GM19023 (cell line): ENCODE data around the gene LRIG1.

Source experiments
- ATAC-seq: cut with Tn5 transposase; IDR thresholded peaks from one replicate; pipeline ENCODE4 v1.9.1; 2021; ENCODE audit warnings: mild to moderate bottlenecking, moderate library complexity; ENCODE audit not compliant: unreplicated experiment

LRIG1 gene, protein sequence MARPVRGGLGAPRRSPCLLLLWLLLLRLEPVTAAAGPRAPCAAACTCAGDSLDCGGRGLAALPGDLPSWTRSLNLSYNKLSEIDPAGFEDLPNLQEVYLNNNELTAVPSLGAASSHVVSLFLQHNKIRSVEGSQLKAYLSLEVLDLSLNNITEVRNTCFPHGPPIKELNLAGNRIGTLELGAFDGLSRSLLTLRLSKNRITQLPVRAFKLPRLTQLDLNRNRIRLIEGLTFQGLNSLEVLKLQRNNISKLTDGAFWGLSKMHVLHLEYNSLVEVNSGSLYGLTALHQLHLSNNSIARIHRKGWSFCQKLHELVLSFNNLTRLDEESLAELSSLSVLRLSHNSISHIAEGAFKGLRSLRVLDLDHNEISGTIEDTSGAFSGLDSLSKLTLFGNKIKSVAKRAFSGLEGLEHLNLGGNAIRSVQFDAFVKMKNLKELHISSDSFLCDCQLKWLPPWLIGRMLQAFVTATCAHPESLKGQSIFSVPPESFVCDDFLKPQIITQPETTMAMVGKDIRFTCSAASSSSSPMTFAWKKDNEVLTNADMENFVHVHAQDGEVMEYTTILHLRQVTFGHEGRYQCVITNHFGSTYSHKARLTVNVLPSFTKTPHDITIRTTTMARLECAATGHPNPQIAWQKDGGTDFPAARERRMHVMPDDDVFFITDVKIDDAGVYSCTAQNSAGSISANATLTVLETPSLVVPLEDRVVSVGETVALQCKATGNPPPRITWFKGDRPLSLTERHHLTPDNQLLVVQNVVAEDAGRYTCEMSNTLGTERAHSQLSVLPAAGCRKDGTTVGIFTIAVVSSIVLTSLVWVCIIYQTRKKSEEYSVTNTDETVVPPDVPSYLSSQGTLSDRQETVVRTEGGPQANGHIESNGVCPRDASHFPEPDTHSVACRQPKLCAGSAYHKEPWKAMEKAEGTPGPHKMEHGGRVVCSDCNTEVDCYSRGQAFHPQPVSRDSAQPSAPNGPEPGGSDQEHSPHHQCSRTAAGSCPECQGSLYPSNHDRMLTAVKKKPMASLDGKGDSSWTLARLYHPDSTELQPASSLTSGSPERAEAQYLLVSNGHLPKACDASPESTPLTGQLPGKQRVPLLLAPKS

DNA sequence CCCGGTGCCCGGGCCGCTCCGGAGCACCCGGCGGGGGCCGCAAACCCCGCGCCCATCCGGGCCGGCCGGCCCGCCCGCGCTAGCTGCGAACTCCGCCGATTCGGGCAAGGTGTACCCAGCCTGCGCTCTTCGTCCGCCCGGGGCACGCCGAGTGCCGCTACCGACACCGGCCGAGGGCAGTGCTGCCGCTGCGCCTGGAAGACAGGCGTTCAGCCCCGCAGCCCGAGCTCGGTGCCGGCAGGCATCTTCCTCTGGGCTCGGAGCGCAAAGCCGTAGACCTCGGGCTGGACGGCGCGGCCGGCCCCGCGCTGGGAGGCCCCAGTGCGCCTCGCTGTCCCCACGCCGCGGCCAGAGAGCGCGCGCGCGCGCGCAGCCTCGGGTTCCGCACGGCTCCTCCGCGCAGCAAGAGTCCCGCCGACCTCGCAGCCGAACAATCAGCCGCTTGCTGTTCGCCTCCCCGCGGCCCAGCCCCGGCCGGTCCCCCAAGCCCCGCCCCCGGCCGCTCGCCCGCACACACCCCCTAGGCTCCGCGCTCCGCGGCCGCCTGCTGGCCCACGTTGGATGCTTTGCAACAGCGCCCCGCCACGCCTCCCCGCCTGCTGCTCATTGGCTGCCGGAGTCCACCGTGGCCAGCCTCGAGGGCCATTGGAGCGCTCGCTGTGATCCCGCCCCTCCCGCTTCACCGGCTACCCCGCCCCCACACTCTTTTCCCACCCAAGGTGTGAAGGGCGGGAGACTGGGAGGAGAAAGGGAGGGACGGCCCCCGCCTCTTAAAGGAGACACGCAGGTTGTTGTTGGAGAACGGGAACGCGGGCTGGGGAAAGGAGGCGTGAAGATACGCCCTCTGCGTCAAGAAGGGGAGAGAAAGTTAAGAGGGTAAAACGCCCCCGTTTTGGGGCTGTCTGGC lies at the start of gene LRIG1:
Gene LRIG1 (minus strand): TSS at position 447 of the 907 bp plus-strand sequence. CDS start 615 bp downstream, outside the sequence.
- ATAC-seq: peak; percentile 97

DNA sequence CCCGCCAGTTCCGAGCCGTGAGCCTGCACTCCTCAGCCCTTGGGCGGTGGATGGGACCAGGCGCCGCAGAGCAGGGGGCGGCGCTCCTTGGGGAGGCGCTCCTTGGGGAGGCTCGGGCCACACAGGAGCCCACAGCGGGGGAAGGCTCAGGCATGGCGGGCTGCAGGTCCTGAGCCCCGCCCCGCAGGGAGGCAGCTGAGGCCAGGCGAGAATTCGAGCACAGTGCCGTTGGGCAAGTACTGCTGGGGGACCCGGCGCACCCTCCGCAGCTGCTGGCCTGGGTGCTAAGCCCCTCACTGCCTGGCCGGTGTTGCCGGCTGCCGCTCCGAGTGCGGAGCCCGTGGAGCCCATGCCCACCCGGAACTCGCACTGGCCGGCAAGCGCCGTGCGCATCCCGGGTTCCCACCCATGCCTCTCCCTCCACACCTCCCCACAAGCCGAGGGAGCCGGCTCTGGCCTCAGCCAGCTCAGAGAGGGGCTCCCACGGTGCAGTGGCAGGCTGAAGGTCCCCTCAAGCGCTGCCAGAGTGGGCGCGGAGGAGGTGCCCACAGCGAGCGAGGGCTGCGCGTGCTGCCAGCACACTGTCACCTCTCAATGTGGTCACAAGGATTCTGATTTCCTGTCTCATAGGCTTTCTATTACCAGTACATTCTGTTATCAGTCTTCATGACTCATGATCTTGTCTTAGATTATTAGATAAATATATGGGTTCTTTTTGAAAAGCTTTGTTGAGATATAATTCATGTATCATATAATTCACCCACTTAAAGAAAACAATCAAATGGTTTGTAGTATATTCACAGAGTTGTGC lies 44.0 kb upstream of the LRIG1 start:
- ATAC-seq: no peak

DNA sequence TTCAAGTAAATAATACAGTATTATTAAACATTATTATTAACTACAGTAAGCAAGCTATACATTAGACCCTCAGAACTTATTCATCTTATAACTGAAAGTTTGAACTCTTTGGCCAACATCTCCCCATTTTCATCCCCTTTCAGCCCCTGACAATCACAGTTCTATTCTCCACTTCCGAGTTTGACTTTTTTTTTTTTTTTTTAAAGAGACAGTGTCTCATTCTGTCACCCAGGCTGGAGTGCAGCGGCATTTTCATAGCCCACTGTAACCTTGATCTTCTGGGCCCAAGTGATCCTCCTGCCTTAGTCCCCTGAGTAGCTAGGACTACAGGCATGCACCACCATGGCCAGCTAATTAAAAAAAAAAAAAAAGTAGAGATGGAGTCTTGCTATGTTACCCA lies 41.3 kb upstream of the LRIG1 start:
- ATAC-seq: no peak

DNA sequence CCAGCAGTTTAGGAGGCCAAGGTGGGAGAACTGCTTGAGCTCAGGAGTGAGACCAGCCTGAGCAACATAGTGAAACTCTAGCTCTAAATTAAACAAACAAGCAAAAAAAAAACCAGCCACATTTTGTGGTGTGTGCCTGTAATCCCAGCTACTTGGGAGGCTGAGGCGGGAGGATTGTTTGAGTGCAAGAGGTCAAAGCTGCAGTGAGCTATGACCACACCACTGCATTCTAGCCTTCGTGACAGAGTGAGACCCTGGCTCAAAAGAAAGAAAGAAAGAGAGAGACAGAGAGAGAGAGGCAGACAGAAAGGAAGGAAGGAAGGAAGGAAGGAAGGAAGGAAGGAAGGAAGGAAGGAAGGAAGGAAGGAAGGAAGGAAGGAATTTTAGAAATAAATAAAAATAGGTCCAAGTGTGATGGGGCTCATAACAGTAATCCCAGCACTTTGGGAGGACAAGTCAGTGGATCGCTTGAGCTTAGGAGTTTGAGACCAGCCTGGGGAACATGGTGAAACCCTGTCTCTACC lies 38.7 kb upstream of the LRIG1 start:
- ATAC-seq: no peak

DNA sequence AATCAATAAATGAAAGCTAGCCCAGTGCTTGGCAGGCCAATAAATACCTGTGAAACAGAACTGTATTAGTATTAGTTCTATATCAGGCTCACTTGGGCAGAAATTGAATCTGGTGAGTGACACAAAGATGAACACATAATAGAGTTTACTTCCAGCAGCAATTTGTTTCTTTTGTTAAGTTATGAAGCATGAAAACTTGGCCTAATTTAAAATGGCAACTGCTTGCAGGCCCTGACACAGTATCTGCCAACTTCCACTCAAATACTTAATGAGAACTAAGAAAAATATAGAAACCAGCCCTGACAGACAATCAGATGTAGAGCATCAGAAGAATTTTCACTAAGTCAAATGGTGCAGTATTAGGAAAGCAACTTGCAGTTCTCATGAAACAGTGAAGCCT lies 37.6 kb upstream of the LRIG1 start:
- ATAC-seq: no peak

DNA sequence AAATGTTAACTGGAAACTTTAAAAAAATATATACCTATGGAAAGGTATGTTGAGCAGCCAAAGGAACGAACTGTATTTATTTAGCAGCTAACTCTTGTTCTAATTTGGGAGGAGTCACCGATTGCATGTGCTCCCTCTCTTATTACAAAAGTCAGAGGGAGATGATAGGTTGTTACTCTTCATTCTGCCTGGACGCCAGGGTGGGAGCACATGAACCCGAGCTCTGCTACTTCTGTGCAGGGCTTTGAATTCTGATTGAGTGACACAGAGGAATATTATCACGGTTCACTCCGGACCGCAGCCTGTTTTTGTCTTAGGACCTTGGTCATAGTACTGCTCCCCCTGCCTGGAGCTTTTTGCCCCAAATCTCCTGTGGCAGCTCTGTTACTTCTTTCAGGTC lies 36.9 kb upstream of the LRIG1 start:
- ATAC-seq: no peak

DNA sequence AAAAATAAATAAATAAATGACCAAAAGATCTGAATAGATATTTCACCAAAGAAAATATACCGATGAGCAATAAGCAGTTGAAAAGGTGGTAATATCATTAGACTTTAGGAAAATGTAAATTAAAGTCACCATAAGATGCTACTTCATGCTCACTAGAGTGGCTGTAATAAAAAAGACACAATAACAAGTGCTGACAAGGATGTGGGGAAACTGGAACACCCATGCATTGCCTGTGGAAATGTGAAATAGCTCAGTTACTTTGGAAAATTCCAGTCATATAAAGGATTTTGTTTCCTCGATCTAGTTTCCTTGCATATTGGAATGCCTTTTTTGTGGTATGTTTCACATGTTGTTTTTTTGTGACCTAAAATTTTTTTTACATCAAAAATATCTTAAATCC lies 36.0 kb upstream of the LRIG1 start:
- ATAC-seq: no peak

DNA sequence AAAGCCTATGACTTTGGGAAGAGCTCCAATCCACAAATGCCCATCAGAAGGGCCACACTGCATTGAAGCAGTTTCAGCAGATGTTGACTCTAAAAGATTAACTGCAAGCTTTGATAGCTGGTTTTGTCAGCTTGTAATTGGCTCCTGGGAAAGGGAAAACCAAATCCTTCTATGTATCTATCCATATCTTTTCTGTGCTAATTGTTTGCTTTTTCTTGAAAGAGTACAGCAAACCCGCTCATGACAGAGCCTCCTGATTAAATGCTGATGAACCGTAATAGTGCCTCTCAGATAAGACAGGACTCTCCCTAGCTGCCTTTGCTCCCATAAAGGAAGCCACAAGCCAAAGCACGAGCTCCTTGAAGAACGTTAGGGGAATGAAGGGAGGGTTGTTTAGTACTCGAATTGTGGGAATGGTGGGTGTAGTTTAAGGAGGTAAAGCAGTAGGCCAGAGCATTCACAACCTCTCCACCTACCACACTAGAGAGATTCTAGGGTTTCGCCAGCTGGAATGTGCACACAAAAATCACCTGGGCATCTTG lies 33.6 kb upstream of the LRIG1 start:
- ATAC-seq: no peak

DNA sequence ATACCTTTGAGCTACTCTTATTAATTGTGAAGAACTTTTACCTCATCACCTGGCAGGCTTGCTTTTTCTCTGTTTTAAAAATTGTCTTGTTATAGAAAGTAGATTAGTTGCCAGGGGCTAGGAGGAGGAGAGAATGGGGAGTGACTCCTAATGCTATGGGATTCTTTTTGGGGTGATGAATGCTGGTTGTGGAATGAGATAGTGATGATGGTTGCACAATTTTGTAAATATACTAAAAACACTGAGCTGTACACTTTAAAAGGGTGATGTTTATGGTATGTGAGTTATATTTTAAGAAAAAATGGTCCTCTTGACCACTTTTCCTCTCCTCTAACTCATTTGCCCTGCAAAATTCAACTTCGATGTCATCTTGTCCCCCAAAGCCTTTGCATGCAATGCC lies 31.8 kb upstream of the LRIG1 start:
- no peak for ATAC-seq

DNA sequence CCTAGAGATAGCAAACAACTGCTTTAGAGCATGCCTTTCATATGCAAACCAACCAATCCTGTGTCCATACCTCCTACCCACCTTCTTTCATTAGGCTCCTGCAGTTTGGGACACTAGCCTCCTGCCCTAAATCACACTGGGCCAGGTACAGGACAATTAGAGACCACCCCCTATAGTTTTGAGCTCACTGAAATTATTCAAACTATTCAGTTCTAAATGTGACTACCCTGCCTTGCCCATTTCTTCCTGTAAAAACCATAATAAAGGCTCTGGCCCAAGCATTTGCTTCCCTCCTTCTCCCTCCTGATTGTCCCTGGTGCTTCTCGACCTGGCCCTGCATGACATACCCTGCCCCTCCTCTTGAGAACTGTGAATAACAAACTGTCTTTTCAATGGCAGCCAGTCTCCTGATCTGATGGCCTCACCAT lies 31.4 kb upstream of the LRIG1 start:
- no peak for ATAC-seq

DNA sequence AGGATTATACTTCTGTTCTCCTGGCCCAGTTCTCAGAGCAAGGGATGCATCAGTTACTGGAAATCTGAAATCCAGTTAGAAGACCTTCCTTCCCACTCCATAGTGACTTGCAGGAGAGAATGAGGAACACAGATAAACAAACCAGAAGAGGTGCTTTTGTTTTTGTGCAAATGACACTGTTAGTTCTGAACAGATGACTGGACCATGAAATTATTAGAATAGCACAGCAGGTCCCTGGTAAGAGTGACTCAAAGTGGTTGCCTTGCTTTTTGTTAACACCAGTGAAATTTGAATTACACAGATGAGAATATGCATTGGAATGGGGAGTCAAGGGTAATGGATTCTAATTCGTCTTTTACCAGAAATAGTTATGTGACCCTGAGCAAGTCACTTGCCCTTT lies 30.4 kb upstream of the LRIG1 start:
- no peak for ATAC-seq

DNA sequence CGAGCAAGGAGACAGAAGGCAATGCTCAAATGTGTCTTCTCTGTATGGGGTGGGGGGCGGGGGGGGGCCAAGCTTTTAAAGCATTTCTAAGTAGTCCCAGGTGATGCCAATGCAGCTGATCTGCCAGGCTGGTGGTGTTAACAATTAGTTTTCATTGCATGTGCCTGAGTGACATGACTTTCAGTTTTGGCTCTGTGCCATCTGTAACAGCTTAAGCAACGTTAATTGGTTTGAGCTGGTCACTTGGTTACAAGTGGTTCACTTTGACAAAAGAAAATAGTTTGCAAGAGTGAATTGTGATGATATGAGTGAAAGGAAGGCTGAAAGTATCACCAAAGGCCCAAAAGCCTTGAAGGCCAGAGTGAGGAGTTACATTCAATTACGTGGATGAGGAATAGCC lies 26.4 kb upstream of the LRIG1 start:
- no peak for ATAC-seq

DNA sequence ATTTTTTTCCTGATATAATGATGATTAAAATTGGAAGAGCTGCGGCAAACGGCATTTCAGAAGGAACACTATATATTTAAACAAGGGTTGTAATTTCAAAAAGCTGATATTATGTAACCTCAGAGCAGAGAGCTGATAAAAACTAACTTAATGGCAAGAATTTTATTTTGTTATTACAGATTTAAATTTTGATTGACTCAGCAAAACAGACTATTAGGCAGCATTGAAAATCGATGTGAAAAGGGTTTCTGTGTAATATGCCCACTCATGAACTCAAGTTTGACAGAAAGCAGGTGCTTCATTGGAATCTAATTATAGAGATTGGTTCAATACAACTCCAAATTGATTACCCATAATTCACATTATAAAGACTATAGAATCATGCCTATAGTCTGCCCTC lies 24.9 kb upstream of the LRIG1 start:
- no peak for ATAC-seq

DNA sequence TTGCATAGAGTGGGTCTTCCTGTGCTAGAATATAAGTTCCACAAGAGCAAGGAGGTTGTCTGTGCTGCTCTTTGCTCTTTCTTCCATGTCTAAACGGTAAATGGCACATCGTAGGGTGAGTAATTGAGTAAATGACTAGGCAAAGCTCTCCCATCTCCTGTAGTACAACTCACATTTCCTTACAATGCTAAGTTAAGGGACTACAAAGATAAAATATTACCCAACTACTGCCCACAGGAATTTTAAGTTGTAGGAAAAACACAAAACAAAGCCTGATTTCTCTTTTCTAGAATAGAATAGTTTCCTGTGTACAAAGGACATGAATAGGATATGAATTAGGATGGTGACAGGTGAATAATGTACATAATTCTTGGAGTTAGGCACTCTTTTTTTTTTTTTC lies 19.9 kb upstream of the LRIG1 start:
- ATAC-seq: no peak

DNA sequence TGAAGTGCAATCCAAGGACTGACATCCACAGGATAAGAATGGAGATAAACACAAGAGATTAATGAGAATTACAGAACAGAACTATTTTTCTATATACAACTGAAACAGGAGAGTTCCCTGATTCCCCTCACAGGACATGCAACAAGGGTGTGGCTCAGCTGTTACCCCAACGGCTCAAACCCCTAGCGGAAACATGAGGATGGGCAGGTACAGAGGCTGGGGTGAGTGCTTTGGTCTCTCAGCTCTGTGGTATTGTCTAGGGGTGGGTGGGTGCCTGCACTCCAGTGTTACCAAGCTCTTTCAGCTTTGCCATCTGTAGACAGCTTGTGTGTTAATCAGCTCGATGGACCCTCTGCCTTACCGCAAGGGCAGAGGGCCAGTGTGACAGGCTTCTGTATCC lies 17.8 kb upstream of the LRIG1 start:
- no peak for ATAC-seq

DNA sequence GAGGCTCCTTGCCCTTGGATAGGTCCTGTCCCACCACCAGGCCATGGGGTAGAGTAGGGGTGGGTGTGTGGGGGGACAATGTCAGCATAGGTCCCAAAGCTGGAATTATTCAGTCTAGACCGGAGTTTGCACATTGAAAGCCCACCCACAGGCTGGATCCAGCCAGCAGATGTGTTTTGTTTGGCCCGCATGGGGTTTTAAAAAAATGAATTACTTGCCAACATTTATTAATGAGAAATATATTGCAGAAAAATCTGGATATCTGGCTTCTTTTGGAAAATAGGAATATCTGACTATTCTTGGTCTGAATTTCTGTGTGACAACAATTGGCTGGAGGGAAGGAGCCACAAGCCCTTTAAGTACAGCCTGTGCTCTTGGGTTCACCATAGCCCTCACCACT lies 17.3 kb upstream of the LRIG1 start:
- ATAC-seq: no peak

DNA sequence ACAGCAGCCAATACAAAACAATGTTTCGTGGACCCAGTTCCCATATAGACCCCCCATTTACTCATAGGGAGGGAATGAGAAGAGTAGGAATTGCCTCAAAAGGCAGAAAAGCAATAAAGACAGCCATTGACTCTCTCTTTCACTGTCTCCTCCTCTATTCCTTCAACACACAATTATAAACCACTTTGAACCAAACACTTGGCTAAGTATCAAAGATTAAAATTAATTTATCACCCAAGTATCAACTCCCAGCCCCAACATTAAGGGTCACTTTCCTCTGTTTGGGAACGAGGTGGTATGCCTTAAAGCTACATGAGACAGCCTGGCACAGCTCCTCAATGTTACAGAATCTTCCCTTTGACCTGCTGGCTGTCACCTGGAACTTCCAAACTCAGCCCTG lies 16.4 kb upstream of the LRIG1 start:
- ATAC-seq: no peak

DNA sequence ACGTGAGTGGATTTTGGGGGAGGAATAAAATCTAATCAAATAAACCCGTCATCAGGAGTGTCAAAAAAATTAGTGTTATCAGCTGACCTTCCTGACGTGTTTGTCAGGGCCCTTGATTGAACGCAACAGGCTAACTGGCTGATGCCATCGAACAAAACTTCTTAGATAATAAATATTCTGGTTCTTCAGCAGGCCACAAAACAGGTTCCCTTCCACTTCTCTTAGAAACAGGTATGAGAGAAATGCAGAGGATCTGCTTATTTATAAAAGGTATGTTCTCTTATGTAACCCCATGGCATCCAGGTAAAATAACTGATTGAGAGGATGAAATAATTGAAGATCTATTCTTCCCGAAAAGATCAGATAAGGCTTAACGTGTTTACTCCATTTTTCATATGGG lies 7.6 kb upstream of the LRIG1 start:
- ATAC-seq: no peak
